Neural cell (in vitro differentiated cells): ENCODE results near the gene PFDN5. TPM values are rescaled to one million over a fixed set of nuclear protein-coding genes. Genes with fewer than 3 reads are reported as not detected.

Experiments used
- H2AFZ ChIP-seq: fragments of 200-600, 300-800 bp; sonication (generic), shearing (Covaris generic); 2 replicates; pipeline ENCODE4 v1.6.0; 2014; ENCODE audit warnings: low read depth, mild to moderate bottlenecking, antibody characterized with exemption, low read length, moderate library complexity
- H3F3A ChIP-seq: fragments of 200-600 bp; shearing (Covaris generic); 2 replicates; pipeline ENCODE4 v1.6.1; 2016; ENCODE audit warnings: mild to moderate bottlenecking, moderate library complexity, mixed read lengths, antibody characterized with exemption, low read length; ENCODE audit not compliant: insufficient read depth, poor library complexity, severe bottlenecking
- H3K27ac ChIP-seq: fragments of 200-600, 300-800 bp; sonication (generic), shearing (Covaris generic); 2 replicates; pipeline ENCODE4 v1.5.1; 2014; ENCODE audit warnings: mild to moderate bottlenecking, low read length, moderate library complexity
- H3K27me3 ChIP-seq: fragments of 300-800, 200-600 bp; sonication (generic), shearing (Covaris generic); 2 replicates; pipeline ENCODE4 v1.6.0; 2014; ENCODE audit warnings: mild to moderate bottlenecking, low read depth, low read length, moderate library complexity; ENCODE audit not compliant: insufficient read depth
- H3K36me3 ChIP-seq: fragments of 300-800, 200-600 bp; sonication (generic), shearing (Covaris generic); 2 replicates; pipeline ENCODE4 v1.5.1; 2014; ENCODE audit warnings: mild to moderate bottlenecking, antibody characterized with exemption, low read length, moderate library complexity; ENCODE audit not compliant: insufficient read depth
- H3K4me2 ChIP-seq: fragments of 300-800, 200-600 bp; sonication (generic), shearing (Covaris generic); 2 replicates; pipeline ENCODE4 v1.6.0; 2014; ENCODE audit warnings: mild to moderate bottlenecking, low read length
- H3K4me3 ChIP-seq: fragments of 300-800, 200-600 bp; sonication (generic), shearing (Covaris generic); 2 replicates; pipeline ENCODE4 v1.5.1; 2014; ENCODE audit warnings: mild to moderate bottlenecking, low read length, moderate library complexity
- H3K79me2 ChIP-seq: fragments of 200-600 bp; shearing (Covaris generic); replicated peaks from 2 replicates; pipeline ENCODE4 v1.6.0; 2014; ENCODE audit warnings: mild to moderate bottlenecking, low read length, moderate library complexity; ENCODE audit not compliant: insufficient read depth
- H3K9ac ChIP-seq: fragments of 300-800, 200-600 bp; sonication (generic), shearing (Covaris generic); 2 replicates; pipeline ENCODE4 v1.6.1; 2016; ENCODE audit warnings: mild to moderate bottlenecking, low read length, mixed read lengths
- H3K9me2 ChIP-seq: fragments of 200-600 bp; shearing (Covaris generic); 2 replicates; pipeline ENCODE4 v1.6.1; 2016; ENCODE audit warnings: mild to moderate bottlenecking, low read length, mixed read lengths; ENCODE audit not compliant: insufficient read depth
- H3K9me3 ChIP-seq: fragments of 200-600, 300-800 bp; sonication (generic), shearing (Covaris generic); 2 replicates; pipeline ENCODE4 v1.6.1; 2016; ENCODE audit warnings: mild to moderate bottlenecking, mixed run types, low read length, moderate library complexity, mixed read lengths
- H4K20me1 ChIP-seq: fragments of 200-600 bp; shearing (Covaris generic); 2 replicates; pipeline ENCODE4 v1.6.1; 2016; ENCODE audit warnings: mild to moderate bottlenecking, mixed run types; ENCODE audit not compliant: insufficient read depth
- CTCF ChIP-seq: fragments of 450-650 bp; IDR thresholded peaks from 2 replicates; pipeline ENCODE4 v1.5.1; 2014; ENCODE audit warnings: antibody characterized with exemption, mild to moderate bottlenecking, moderate library complexity; ENCODE audit not compliant: poor library complexity, severe bottlenecking
- EP300 ChIP-seq: fragments of 450-650 bp; conservative IDR thresholded peaks from 2 replicates; pipeline ENCODE4 v1.6.1; 2014; ENCODE audit warnings: antibody characterized with exemption, mild to moderate bottlenecking, moderate library complexity; ENCODE audit not compliant: poor library complexity, severe bottlenecking
- EZH2 ChIP-seq: fragments of 200-600, 300-800 bp; shearing (Covaris generic), sonication (generic); IDR thresholded peaks from 2 replicates; pipeline ENCODE4 v1.6.1; 2014; ENCODE audit warnings: antibody characterized with exemption, low read length, borderline replicate concordance, mild to moderate bottlenecking; ENCODE audit not compliant: insufficient read depth, poor library complexity, severe bottlenecking
- MXI1 ChIP-seq: fragments of 450-650 bp; conservative IDR thresholded peaks from 2 replicates; pipeline ENCODE4 v1.6.1; 2014; ENCODE audit warnings: antibody characterized with exemption, mild to moderate bottlenecking; ENCODE audit not compliant: poor library complexity, severe bottlenecking
- POLR2AphosphoS5 ChIP-seq: IDR thresholded peaks from 2 replicates; pipeline ENCODE4 v1.6.1; 2012
- RAD21 ChIP-seq: fragments of 450-650 bp; conservative IDR thresholded peaks from 2 replicates; pipeline ENCODE4 v1.6.1; 2014; ENCODE audit warnings: antibody characterized with exemption, mild to moderate bottlenecking, moderate library complexity
- SMC3 ChIP-seq: fragments of 450-650 bp; conservative IDR thresholded peaks from 2 replicates; pipeline ENCODE4 v1.6.1; 2014; ENCODE audit warnings: antibody characterized with exemption, mild to moderate bottlenecking, moderate library complexity; ENCODE audit not compliant: poor library complexity
- TAF1 ChIP-seq: IDR thresholded peaks from 2 replicates; pipeline ENCODE4 v1.6.1; 2012; ENCODE audit warnings: low read depth
- polyA plus RNA-seq: library from polyadenylated mRNA; depleted of rRNA; stranded (reverse); fragments of >200 nt; gene quantifications from 2 replicates; pipeline ENCODE4 v1.2.3, GENCODE V29; 2014
- TF ChIP-seq, protein P1 (sequence below): IDR thresholded peaks from 2 replicates; pipeline ENCODE4 v1.6.1; 2012; ENCODE audit warnings: borderline replicate concordance

PFDN5 gene
- polyA plus RNA-seq, 1 donor from 2014 or later, result 1,383 TPM

GRCh38 chr12:53299454-53300180 lies 4.3 kb downstream of the PFDN5 start, which contains the start of gene MYG1:
Gene MYG1 (plus strand): TSS chr12:53299695. CDS start chr12:53299738, 43 bp downstream.
- Histone ChIP-seq H3K4me3 (peak within 1 kb of the TSS; percentile 94), H3K9me2 (no peaks in the 10 kb centered on the region), H2AFZ (peak within 1 kb of the TSS; percentile 84), H3K9me3 (no peaks in the 10 kb centered on the region), H3K9ac (peak within 1 kb of the TSS; percentile 78), H3K27me3 (no peaks in the 10 kb centered on the region), H3K27ac (peak within 1 kb of the TSS; percentile 77), H3K79me2 (peaks cover 33% of the 10 kb centered on the region), H4K20me1 (no peaks in the 10 kb centered on the region), H3K4me2 (peak within 1 kb of the TSS; percentile 79), H3F3A (no peaks in the 10 kb centered on the region), H3K36me3 (no peaks in the 10 kb centered on the region)
- TF ChIP-seq CTCF, result peak; percentile 53
- TF ChIP-seq EZH2, result no peak
- TF ChIP-seq, protein P1, sequence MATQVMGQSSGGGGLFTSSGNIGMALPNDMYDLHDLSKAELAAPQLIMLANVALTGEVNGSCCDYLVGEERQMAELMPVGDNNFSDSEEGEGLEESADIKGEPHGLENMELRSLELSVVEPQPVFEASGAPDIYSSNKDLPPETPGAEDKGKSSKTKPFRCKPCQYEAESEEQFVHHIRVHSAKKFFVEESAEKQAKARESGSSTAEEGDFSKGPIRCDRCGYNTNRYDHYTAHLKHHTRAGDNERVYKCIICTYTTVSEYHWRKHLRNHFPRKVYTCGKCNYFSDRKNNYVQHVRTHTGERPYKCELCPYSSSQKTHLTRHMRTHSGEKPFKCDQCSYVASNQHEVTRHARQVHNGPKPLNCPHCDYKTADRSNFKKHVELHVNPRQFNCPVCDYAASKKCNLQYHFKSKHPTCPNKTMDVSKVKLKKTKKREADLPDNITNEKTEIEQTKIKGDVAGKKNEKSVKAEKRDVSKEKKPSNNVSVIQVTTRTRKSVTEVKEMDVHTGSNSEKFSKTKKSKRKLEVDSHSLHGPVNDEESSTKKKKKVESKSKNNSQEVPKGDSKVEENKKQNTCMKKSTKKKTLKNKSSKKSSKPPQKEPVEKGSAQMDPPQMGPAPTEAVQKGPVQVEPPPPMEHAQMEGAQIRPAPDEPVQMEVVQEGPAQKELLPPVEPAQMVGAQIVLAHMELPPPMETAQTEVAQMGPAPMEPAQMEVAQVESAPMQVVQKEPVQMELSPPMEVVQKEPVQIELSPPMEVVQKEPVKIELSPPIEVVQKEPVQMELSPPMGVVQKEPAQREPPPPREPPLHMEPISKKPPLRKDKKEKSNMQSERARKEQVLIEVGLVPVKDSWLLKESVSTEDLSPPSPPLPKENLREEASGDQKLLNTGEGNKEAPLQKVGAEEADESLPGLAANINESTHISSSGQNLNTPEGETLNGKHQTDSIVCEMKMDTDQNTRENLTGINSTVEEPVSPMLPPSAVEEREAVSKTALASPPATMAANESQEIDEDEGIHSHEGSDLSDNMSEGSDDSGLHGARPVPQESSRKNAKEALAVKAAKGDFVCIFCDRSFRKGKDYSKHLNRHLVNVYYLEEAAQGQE, result peak; percentile 49
- TF ChIP-seq EP300, result peak; percentile 45
- TF ChIP-seq MXI1, result peak; percentile 98
- no peak for TF ChIP-seq TAF1
- peak; percentile 54 for TF ChIP-seq RAD21
- peak; percentile 81 for TF ChIP-seq POLR2AphosphoS5
- peak; percentile 59 for TF ChIP-seq SMC3

DNA sequence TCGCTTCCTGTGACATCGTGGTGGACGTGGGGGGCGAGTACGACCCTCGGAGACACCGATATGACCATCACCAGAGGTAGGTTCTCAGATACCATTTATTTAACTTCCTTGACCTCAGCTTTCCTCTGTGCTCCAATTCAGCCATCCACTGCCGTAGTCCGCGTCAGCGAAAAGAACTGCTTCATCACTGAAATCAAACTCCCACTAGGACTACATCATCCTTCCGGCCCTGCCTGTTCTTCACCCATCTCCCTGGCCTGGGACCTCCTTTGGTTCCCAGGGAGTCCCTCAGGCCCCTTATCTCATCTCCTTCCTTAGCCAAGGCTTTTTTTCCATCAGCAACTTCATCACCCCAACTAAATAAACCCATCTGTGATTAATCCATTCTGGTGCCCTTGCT lies 4.8 kb downstream of the PFDN5 start:
- H3K9ac ChIP-seq, result peak overlapping the region; percentile 78
- H3K4me3 ChIP-seq, result peak overlapping the region; percentile 94
- H3K36me3 ChIP-seq, result no peaks in the 10 kb centered on the region
- H3K27ac ChIP-seq, result peak overlapping the region; percentile 77
- no peaks in the 10 kb centered on the region for H3K27me3 ChIP-seq
- H3K9me3 ChIP-seq, result no peaks in the 10 kb centered on the region
- H3K79me2 ChIP-seq, result peaks cover 33% of the 10 kb centered on the region
- no peaks in the 10 kb centered on the region for H4K20me1 ChIP-seq
- H3K4me2 ChIP-seq, result peak overlapping the region; percentile 79
- peak overlapping the region; percentile 84 for H2AFZ ChIP-seq
- no peaks in the 10 kb centered on the region for H3K9me2 ChIP-seq
- TF ChIP-seq RAD21 (no peak), EZH2 (no peak), CTCF (no peak), POLR2AphosphoS5 (no peak), EP300 (no peak), MXI1 (no peak), SMC3 (no peak), TAF1 (no peak)
- TF ChIP-seq, protein P1, result no peak
- no peaks in the 10 kb centered on the region for H3F3A ChIP-seq
